Lung (tissue), 13 donors: ENCODE data around the gene PDZD2. TPM values are rescaled to one million over a fixed set of nuclear protein-coding genes. Genes with fewer than 3 reads are reported as not detected.

Experiments
- ATAC-seq: fragments of 200-7000 bp; cut with Tn5 transposase; one replicate; pipeline ENCODE4 v1.9.1; 2020; ENCODE audit warnings: moderate number of reproducible peaks; ENCODE audit not compliant: insufficient read depth, low FRiP score
- DNase-seq, 3 donors: peaks; one replicate each; pipeline ENCODE4 v3.0.0-alpha.2; 2013 to 2017
- H3K27ac ChIP-seq, 2 donors: one replicate each; pipeline ENCODE4 v1.5.1; 2013; ENCODE audit warnings: mild to moderate bottlenecking in 2 of 2, moderate library complexity in 2 of 2, control low read depth in 1 of 2, inconsistent platforms in 1 of 2, low read depth in 1 of 2, low read length in 1 of 2
- H3K27me3 ChIP-seq, 3 donors: one replicate each; pipeline ENCODE4 v1.5.1; 2013; ENCODE audit warnings: low read length in 2 of 3; ENCODE audit not compliant: control insufficient read depth in 3 of 3, insufficient read depth in 3 of 3
- H3K36me3 ChIP-seq, 4 donors: one replicate each; pipeline ENCODE4 v1.5.1; 2013; ENCODE audit warnings: low read length in 4 of 4, mild to moderate bottlenecking in 1 of 4, moderate library complexity in 1 of 4; ENCODE audit not compliant: control insufficient read depth in 4 of 4, insufficient read depth in 4 of 4
- H3K4me1 ChIP-seq, 5 donors: one replicate each; pipeline ENCODE4 v1.5.1; 2013; ENCODE audit warnings: low read length in 5 of 5, mild to moderate bottlenecking in 2 of 5, moderate library complexity in 1 of 5; ENCODE audit not compliant: control insufficient read depth in 5 of 5, insufficient read depth in 5 of 5
- H3K4me3 ChIP-seq: one replicate; pipeline ENCODE4 v1.5.1; 2013; ENCODE audit warnings: mild to moderate bottlenecking, control low read depth, moderate library complexity
- H3K9ac ChIP-seq, 2 donors: one replicate each; pipeline ENCODE4 v1.5.1; 2013; ENCODE audit warnings: low read length in 2 of 2, control low read depth in 1 of 2; ENCODE audit not compliant: insufficient read depth in 1 of 2
- H3K9me3 ChIP-seq, 4 donors: one replicate each; pipeline ENCODE4 v1.5.1; 2013; ENCODE audit warnings: low read length in 3 of 4, mild to moderate bottlenecking in 1 of 4, moderate library complexity in 1 of 4; ENCODE audit not compliant: control insufficient read depth in 4 of 4, insufficient read depth in 3 of 4
- CTCF ChIP-seq: IDR thresholded peaks from 2 replicates; pipeline ENCODE4 v1.5.1; 2012; ENCODE audit warnings: mild to moderate bottlenecking; ENCODE audit errors: control extremely low read depth, extremely low read depth
- WGBS, 2 donors: extraction: QIAGEN DNeasy Blood & Tissue Kit; methylation state at CpG; one replicate each; pipeline ENCODE4 v1.1.7; 2013; 5-methylcytosine and 5-hydroxymethylcytosine counted together
- polyA plus RNA-seq, 2 donors: library from polyadenylated mRNA; stranded (reverse); fragments of 200-250 nt; gene quantifications; one replicate each; pipeline ENCODE4 v1.2.1, GENCODE V29; 2013
- small RNA-seq: library from RNA; depleted of rRNA; stranded (forward); fragments of <200 nt; gene quantifications from one replicate; pipeline ENCODE3, GENCODE V24; 2014; ENCODE audit warnings: low replicate concordance
- total RNA-seq, 2 donors: library from RNA; depleted of rRNA in 1 of 2; stranded (reverse); fragments of >200 nt in 1 of 2; gene quantifications; one replicate each; pipeline ENCODE4 v1.2.1, GENCODE V29; 2014 to 2021
- donor health status: control.
- donor health status: control.
- donor health status: Bipolar disorder and iron deficiency.
- donor health status: healthy.
- donor health status: DM: yes; HTN: yes; CAD: no.

Gene PDZD2
- total and polyA plus RNA-seq, 4 donors = 9.2 to 56.3 (median 24.8) TPM

GRCh38 chr5:32158679-32158975 lies 519.7 kb downstream of the PDZD2 start:
- Histone ChIP-seq H3K9me3 (no peaks in the 10 kb centered on the region), H3K27ac (no peak overlapping the region), H3K36me3 (peaks cover 0 to 4% (median 2%) of the 10 kb centered on the region in 4 donors), H3K27me3 (no peaks in the 10 kb centered on the region), H3K9ac (no peak overlapping the region), H3K4me1 (peaks cover 0 to 30% (median 5%) of the 10 kb centered on the region in 5 donors), H3K4me3 (no peak overlapping the region)
- ATAC-seq (no peak), DNase-seq (no peak)
- WGBS, 2 donors = 73 to 80% methylated on average over 2 of the region's 2 CpGs
- no peak for TF ChIP-seq CTCF

GRCh38 chr5:32159328-32160072 lies 520.6 kb downstream of the PDZD2 start:
- no peak for DNase-seq
- WGBS, 2 donors = 71 to 83% methylated on average over 2 of the region's 2 CpGs
- Histone ChIP-seq H3K4me1 (peaks cover 0 to 29% (median 0%) of the 10 kb centered on the region in 5 donors), H3K9me3 (no peaks in the 10 kb centered on the region), H3K27me3 (no peaks in the 10 kb centered on the region), H3K9ac (no peak overlapping the region), H3K27ac (no peak overlapping the region), H3K36me3 (peaks cover 0 to 4% (median 2%) of the 10 kb centered on the region in 4 donors), H3K4me3 (no peak overlapping the region)
- no peak for TF ChIP-seq CTCF
- ATAC-seq = no peak

DNA sequence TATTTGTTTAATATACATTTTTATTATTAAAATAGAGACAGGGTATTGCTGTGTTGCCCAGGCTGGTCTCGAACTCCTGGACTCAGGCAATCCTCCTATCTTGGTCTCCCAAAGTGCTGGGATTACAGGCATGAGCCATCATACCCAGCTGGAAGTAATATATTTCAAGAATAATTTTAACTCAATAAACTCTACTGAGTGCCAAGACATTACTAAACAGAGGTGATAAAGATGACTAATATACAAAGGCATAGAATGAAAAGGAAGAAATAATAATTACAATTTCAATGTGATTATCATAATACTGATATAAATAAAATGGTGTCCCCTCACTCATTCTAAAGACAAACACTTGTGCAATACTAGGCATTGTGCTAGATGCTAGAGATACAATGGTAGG lies 521.3 kb downstream of the PDZD2 start:
- no peak overlapping the region for H3K9ac ChIP-seq
- no peak for DNase-seq
- H3K4me3 ChIP-seq = no peak overlapping the region
- peaks cover 0 to 30% (median 0%) of the 10 kb centered on the region in 5 donors for H3K4me1 ChIP-seq
- 94 to 96% methylated on average over 1 of the region's 1 CpG for WGBS, 2 donors
- H3K36me3 ChIP-seq = peaks cover 0 to 4% (median 3%) of the 10 kb centered on the region in 4 donors
- H3K9me3 ChIP-seq = no peaks in the 10 kb centered on the region
- H3K27ac ChIP-seq = no peak overlapping the region
- H3K27me3 ChIP-seq = no peaks in the 10 kb centered on the region
- no peak for ATAC-seq
- no peak for TF ChIP-seq CTCF

Small RNAs within 50 kb of the gene (small RNA-seq; reads per million reads assigned to genes)
- not detected for gene AC025458.1
- not detected for gene MIR4279
- not detected for gene RF00019
- not detected for gene RNU6-358P
- gene RNU6-363P = not detected
- not detected for gene RNU6-760P

Other genes with a start within 250 kb of the PDZD2 start
- 10 to 100 TPM; 47.6 to 92.0 TPM for gene DROSHA, start 107.0 kb upstream of the PDZD2 start, total RNA-seq
- gene DROSHA, start 107.0 kb upstream of the PDZD2 start, polyA plus RNA-seq = 10 to 100 TPM; 16.2 to 52.2 TPM
- gene C5orf22, start 106.8 kb upstream of the PDZD2 start, total RNA-seq = 10 to 100 TPM; 24.3 to 29.8 TPM
- 10 to 100 TPM in 1 of 2 donors, 1 to 10 TPM in 1; 10.0 to 10.3 TPM for gene C5orf22, start 106.8 kb upstream of the PDZD2 start, polyA plus RNA-seq